Measurements from ENCODE around the gene CD19.
"Not testable (repeated sequence)": the region's sequence is repeated elsewhere in the genome, so short reads cannot be mapped to it uniquely, and the experiment has no call there.

CD19 gene

DNA sequence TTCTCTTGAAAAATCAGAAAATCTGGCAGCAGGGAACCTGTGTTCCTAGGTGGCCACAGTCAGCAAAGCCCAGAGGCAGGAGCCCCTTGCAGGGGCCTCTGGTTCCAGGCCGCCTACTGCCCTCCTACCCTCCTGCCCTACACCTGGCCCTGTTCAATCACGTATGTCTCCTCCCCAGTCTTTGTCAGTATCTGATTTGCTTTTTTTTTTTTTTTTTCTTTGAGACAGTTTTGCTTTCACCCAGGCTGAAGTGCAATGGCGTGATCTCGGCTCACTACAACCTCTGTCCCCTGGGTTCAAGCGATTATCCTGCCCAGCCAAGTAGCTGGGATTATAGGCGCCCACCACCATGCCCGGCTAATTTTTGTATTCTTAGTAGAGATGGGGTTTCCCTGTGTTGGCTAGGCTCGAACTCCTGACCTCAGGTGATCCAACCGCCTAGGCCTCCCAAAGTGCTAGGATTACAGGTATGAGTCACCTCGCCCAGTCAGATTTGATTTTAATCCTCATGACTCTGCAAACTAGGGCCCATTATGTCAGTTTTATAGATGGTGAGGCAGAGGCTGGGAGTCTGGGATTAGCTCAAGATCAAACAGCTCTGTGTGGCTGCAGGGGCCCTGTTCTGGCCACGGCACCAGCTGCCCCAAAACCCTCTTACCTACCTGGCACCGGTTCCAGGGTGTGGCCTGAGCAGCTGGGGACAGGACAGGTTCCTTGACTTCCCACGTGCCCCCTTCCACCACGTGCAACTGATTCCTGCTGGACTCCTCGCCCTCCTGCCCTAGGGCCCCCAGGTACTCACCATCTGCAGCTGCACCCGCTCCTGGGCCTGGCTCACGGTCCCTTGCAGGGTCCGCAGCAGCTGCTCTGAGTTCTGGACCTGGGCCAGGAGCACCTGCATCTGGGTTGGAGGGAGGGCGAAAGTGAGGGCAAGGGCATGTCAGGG is 21.4 kb upstream of the CD19 start:
- DNase-seq: no peak

DNA sequence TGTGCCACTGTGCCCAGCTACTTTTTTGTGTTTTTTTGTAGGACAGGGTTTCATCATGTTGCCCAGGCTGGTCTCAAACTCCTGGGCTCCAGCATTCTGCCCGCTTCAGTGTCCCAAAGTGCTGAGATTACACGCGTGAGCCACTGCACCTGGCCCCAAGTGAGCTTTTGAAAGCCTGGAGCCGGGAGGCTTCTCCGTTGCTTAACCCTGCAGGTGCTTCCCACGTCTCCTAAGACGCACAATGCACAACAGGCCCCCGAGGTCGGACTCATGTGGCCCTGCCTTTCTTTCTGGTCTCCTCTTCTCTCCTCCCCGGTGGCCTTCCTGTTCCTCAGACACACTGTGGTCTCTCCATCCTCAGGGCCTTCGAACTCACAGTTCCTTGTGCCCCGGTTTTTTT is 19.2 kb upstream of the CD19 start:
- DNase-seq: no peak

DNA sequence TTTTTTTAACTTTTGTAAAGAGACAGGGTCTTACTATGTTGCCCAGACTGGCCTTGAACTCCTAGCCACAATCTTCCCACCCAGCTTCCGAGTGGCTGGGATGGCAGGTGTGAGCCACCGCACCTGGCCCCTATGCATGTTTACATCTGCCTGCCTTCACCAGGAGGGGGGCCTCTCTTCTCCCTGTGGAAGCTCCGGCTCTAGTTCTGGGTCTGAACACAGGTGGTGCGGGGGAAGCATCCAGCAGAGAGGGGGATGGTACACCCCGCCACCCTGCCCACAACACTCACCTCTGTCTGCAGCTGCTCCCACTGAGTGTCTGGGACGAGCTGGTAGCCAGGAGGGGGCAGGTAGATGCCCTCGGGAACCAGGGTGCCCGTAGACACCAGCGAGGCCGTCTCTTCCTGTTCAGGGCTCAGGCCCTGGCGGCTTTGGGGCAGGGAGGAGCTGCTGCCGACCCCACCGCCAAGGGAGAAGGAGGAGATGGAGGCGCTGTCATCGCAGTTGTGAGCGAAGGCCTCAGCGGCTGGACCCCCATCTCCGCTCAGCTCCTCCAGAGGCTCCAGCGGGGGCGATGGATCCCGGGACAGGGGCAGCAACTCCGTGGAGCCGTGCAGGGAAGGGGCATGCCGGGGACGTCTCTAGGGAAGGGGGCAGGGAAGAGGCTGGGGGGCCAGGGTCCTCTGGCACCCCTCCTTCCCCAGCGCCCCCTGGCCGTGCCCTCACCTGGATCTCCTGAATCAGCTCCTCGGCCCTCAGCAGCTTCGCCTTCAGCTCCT is 17.6 kb upstream of the CD19 start:
- DNase-seq: no peak

GRCh38 chr16:28915181-28915580 is 16.6 kb upstream of the CD19 start:
- no peak for DNase-seq

DNA sequence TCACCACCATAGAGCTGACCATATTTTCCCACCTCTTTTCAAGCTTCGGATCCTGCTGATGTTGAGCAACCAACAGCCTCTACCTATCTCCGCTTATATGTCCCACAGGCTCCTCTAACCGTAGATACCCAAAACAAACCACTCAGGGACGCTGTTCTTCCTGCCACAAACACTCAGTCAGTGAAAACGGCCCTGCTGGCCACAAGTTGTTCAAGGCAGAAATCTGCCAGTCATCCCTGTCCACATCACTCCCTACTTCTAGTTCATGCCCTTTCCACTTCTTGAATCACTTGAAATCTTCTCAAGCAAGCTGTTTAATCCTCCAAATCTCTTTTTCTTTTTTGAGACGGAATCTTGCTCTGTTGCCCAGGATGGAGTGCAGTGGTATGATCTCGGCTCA is 14.7 kb upstream of the CD19 start:
- no peak for DNase-seq

DNA sequence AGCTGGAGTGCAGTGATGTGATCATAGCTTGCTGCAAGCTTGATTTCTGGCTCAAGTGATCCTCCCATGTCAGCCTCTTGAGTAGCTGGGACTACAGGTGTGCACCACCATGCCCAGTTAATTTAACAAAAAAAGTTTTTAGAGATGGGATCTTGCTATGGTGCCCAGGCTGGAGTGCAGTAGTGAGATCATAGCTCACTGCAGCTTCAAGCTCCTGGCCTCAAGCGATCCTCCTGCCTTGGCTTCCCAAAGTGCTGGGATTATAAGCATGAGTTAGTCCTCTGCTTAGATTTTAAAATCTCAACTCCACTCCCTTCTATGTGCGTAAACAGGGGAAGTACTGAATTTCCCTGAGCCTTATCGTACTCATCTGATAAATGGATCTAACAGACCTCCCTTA is 13.1 kb upstream of the CD19 start:
- no peak for DNase-seq

DNA sequence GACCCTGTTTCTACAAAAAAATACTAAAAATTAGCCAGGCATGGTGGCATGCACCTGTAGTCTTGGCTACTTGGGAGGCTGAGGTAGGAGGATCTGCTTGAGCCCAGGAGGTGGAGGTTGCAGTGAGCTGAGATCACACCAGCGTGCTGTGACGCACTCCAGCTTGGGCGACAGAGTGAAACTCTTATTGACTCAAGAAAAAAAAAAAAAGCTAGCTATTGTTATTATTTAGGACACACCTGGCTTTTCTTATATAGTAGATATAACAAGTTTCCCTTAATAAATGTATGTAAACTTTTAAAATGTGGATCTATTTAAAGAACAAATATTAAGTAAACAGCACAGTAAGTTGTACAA is 8.6 kb upstream of the CD19 start:
- no peak for DNase-seq

DNA sequence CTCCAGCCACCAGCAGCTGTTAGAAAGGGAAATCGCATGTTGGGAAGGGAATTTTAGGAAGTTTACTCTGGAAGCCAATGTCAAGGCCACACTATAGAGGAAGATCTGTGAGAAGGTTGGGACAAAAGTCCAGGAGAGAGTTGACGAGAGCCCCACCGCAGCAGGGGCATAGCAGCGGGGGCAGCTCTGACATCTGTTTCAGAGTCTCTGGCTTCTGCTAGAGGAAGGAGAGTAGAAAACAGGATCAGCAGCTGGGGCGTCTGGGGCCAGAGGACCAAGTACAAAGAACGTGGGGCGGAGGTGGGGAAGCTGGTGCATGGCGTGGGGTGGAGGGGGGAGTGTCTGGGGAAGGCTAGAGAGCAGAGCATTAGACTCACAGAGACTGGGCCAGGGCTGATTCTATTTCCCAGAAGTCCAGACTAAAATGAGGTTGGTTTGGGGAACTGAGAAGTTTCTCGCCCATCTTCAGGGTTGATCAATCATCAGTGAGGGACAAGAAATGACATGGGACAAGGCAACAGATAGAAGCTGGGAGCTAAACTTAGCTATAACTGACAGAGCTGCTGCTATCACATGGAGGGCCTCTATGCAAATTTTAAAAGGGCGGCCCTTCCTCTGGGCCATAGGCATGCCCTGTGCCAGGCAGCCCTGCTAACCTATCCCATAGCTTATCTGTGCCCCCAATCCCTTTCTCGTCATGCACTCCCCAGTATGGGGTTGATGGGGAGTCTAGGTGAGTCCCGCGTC is 7.9 kb upstream of the CD19 start:
- DNase-seq: no peak

- DNase-seq: no peak
Observed at GRCh38 chr16:28924399-28924761, 7.4 kb upstream of the CD19 start.

- DNase-seq: peak; percentile 93
Observed at GRCh38 chr16:28924762-28925385, 6.9 kb upstream of the CD19 start, which contains the start of gene RABEP2. TSS of gene RABEP2 (minus strand) at chr16:28925238. CDS start at chr16:28925163, 75 bp downstream.

DNA sequence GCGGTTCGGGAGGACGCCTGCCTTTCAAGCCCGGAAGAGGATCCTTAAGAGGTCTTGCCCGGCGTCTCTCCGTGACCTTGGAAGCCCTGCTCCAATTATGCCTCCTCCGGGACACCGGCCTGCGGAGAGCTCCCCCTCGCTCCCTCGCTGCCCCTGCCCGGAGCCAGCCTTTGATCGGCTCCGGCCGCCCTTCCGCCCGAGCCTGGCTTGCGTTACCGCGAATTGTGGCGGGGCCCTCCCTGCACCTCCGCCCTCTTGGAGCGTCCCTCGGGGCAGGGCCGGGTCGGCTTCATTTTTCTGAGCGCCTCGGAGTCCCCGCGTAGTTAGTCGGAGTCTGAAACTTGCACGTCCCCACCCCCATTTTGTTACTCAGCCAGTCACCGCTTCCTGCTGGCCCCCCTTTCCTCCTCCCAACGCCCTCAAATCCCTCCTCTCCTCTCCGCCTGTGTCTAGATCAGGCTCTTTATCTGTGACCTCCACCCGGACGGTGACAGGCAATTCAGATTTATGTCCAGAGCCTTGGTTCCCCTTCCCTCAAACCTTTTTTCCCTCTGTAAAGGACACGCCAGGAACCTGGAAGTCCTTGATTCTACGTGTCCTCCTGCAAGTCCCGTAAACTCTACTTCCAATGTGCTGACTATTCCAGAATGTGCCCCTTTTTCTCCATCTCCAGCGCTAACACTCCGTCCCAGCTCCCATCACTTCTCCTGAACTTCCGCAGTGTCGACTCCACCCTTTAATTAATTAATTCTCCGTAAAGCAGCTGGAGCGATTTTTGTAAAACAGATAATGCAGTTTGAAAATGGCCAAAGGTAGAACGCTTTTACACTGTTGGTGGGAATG is 6.2 kb upstream of the CD19 start:
- peak; percentile 85 for DNase-seq

DNA sequence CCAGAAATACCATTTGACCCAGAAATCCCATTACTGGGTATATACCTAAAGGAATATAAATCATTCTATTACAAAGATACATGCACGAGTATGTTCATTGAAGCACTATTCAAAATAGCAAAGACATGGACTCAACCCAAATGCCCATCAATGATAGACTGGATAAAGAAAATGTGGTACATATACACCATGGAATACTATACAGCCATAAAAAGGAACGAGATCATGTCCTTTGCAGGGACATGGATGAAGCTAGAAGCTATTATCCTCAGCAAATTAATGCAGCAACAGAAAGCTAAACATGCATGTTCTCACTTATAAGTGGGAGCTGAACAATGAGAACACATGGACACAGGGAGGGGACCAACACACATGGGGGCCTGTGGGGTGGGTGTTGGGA is 5.5 kb upstream of the CD19 start:
- DNase-seq: not testable (repeated sequence)

GRCh38 chr16:28927815-28928214 is 4.0 kb upstream of the CD19 start:
- DNase-seq: no peak

DNA sequence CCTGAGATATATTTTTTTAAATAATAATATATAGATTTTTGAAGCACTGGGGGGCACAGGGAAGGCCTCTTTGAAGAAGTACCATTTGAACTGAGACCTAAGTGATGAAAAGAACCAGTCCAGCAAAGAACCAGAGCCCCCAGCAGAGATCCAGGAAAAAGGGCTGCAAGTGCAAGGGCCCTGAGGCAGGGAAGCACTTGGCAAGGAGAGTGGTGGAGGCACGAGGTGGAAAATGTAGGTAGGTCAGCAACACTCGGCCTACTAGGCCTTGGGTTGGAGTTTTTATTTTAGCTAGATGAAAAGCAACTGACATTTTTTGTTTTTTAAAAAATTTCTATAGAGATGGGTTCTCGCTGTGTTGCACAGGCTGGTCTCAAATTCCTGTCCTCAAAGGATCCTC is 1.6 kb upstream of the CD19 start:
- no peak for DNase-seq

GRCh38 chr16:28930652-28931051 is 1.1 kb upstream of the CD19 start:
- no peak for DNase-seq

DNA sequence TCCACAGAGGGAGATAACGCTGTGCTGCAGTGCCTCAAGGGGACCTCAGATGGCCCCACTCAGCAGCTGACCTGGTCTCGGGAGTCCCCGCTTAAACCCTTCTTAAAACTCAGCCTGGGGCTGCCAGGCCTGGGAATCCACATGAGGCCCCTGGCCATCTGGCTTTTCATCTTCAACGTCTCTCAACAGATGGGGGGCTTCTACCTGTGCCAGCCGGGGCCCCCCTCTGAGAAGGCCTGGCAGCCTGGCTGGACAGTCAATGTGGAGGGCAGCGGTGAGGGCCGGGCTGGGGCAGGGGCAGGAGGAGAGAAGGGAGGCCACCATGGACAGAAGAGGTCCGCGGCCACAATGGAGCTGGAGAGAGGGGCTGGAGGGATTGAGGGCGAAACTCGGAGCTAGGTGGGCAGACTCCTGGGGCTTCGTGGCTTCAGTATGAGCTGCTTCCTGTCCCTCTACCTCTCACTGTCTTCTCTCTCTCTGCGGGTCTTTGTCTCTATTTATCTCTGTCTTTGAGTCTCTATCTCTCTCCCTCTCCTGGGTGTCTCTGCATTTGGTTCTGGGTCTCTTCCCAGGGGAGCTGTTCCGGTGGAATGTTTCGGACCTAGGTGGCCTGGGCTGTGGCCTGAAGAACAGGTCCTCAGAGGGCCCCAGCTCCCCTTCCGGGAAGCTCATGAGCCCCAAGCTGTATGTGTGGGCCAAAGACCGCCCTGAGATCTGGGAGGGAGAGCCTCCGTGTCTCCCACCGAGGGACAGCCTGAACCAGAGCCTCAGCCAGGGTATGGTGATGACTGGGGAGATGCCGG is 769 bp downstream of the CD19 start:
- no peak for DNase-seq

- DNase-seq: no peak
Observed at GRCh38 chr16:28933171-28933570, 1.4 kb downstream of the CD19 start.

DNA sequence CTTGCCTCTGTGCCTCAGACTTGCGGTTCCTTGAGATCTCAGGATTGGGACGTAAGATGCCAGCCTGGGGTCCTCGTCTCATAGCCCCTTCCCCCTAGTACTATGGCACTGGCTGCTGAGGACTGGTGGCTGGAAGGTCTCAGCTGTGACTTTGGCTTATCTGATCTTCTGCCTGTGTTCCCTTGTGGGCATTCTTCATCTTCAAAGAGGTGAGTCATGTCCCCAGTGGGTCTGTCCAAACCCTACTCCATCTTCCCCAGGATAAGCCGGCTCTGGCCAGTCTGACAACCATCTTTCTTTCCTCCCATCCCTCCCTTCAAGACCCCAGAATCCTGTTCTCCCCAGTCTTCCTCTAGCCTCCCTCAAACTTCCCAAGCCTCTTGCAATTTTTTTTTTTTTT is 3.6 kb downstream of the CD19 start:
- no peak for DNase-seq

DNA sequence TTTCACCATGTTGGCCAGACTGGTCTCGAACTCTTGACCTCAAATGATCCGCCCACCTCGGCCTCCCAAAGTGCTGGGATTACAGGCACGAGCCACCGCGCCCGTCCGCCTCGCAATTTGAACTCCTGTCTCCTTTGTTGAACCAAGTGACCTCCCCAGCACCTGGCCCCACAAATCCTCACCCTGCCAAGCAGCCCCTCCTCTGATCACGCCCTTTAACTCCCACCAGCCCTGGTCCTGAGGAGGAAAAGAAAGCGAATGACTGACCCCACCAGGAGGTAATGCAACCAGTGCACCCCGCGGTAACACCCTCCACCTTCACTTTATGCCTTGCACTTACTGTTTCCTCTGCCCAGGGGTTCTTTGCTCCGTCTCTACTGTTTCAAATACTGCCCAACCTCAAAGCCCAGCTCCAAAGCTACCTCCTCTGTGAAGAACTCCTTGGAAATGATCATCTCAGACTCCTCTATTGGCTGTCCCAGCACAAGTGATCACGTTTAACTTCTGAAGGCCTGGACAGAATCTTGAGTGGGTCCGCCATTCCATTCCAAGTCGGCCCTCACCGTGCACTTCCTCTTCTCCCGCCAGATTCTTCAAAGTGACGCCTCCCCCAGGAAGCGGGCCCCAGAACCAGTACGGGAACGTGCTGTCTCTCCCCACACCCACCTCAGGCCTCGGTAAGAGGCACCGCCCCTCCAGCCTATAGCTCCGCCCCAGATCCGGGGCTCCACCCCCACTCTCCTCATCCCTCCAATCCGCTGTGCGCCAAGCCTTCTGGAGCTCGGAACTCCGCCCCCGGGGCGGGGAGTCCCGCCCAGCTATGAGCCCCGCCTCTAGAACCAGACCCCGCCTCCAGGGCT is 4.4 kb downstream of the CD19 start:
- peak; percentile 83 for DNase-seq

GRCh38 chr16:28936784-28937155 is 5.0 kb downstream of the CD19 start:
- DNase-seq: no peak

Measured in central memory CD4-positive, alpha-beta T cell (primary cell).